Smooth muscle cell (in vitro differentiated cells): Measurements from ENCODE around the gene GPD1L. TPM values are rescaled to one million over a fixed set of nuclear protein-coding genes. Genes with fewer than 3 reads are reported as not detected.

Experiments
- DNase-seq: peaks from one replicate; lab custom pipeline; 2025; ENCODE audit not compliant: unreplicated experiment; lab: John Stamatoyannopoulos, UW
- H2AFZ ChIP-seq: fragments of 200-600 bp; sonication (generic); 2 replicates; pipeline ENCODE4 v1.6.0; 2016; ENCODE audit warnings: antibody characterized with exemption, low read depth, mild to moderate bottlenecking
- H3F3A ChIP-seq: fragments of 200-600 bp; sonication (generic); 2 replicates; pipeline ENCODE4 v1.6.0; 2017; ENCODE audit warnings: antibody characterized with exemption, low read depth
- H3K27ac ChIP-seq: fragments of 200-600 bp; sonication (generic); 2 replicates; pipeline ENCODE4 v1.5.1; 2016; ENCODE audit warnings: low read depth, mild to moderate bottlenecking
- H3K27me3 ChIP-seq: fragments of 200-600 bp; sonication (generic); 2 replicates; pipeline ENCODE4 v1.6.1; 2016; ENCODE audit warnings: low read depth, mild to moderate bottlenecking
- H3K36me3 ChIP-seq: fragments of 200-600 bp; sonication (generic); 2 replicates; pipeline ENCODE4 v1.5.1; 2016; ENCODE audit warnings: low read depth
- H3K4me1 ChIP-seq: fragments of 200-600 bp; sonication (generic); 2 replicates; pipeline ENCODE4 v1.5.1; 2016; ENCODE audit warnings: low read depth
- H3K4me2 ChIP-seq: fragments of 200-600 bp; sonication (generic); 2 replicates; pipeline ENCODE4 v1.6.0; 2016; ENCODE audit warnings: mild to moderate bottlenecking
- H3K4me3 ChIP-seq: fragments of 200-600 bp; sonication (generic); 2 replicates; pipeline ENCODE4 v1.5.1; 2016; ENCODE audit warnings: mild to moderate bottlenecking
- H3K79me2 ChIP-seq: fragments of 200-600 bp; sonication (generic); 2 replicates; pipeline ENCODE4 v1.6.0; 2016; ENCODE audit warnings: low read depth, mild to moderate bottlenecking
- H3K9ac ChIP-seq: fragments of 200-600 bp; sonication (generic); 2 replicates; pipeline ENCODE4 v1.6.0; 2016; ENCODE audit warnings: low read depth
- H3K9me3 ChIP-seq: fragments of 200-600 bp; sonication (generic); replicated peaks from 2 replicates; pipeline ENCODE4 v1.5.1; 2016; ENCODE audit warnings: low read depth
- H4K20me1 ChIP-seq: fragments of 200-600 bp; sonication (generic); 2 replicates; pipeline ENCODE4 v1.6.0; 2016; ENCODE audit warnings: low read depth
- WGBS: methylation state at CpG from one replicate; pipeline ENCODE4 v1.1.7; 2016; ENCODE audit warnings: low lambda C conversion rate; 5-methylcytosine and 5-hydroxymethylcytosine counted together
- polyA plus RNA-seq: library from polyadenylated mRNA; unstranded; fragments of >200 nt; fragmentation: Nextera tagmentation; extraction: Ambion mirVana; gene quantifications from 2 replicates; pipeline ENCODE4 v1.2.1, GENCODE V29; 2016
- total RNA-seq: library from RNA; depleted of rRNA; stranded (reverse); fragments of >200 nt; gene quantifications from 2 replicates; pipeline ENCODE4 v1.2.3, GENCODE V29; 2014
- TF ChIP-seq, protein P1 (sequence below): fragments of 200-600 bp; sonication (generic); IDR thresholded peaks from 2 replicates; pipeline ENCODE4 v1.5.1; 2017; ENCODE audit warnings: borderline replicate concordance, mild to moderate bottlenecking, antibody characterized with exemption; ENCODE audit not compliant: insufficient read depth, poor library complexity, severe bottlenecking

Gene GPD1L
- total and polyA plus RNA-seq, 2 experiments from 2014 or later: 3.6 to 8.2 TPM

DNA sequence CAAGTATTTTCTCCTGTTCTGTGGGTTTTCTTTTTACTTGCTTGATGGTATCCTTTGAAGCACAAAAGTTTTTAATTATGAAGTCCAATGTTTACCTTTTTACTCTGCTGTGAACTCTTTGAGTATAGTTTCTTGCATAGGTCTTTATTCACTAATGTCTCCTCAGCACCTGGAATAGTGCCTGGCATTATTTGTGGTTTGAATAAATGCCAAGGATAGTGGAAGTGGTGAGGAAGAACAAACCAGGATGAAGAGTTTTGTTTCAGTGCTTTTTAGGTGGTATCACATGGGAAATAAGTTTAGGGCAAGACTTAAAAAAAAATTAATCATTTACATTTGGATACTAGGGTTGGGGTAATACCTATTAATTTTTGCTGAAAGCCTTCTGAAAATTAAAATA lies 25.7 kb downstream of the GPD1L start:
- TF ChIP-seq, protein P1, sequence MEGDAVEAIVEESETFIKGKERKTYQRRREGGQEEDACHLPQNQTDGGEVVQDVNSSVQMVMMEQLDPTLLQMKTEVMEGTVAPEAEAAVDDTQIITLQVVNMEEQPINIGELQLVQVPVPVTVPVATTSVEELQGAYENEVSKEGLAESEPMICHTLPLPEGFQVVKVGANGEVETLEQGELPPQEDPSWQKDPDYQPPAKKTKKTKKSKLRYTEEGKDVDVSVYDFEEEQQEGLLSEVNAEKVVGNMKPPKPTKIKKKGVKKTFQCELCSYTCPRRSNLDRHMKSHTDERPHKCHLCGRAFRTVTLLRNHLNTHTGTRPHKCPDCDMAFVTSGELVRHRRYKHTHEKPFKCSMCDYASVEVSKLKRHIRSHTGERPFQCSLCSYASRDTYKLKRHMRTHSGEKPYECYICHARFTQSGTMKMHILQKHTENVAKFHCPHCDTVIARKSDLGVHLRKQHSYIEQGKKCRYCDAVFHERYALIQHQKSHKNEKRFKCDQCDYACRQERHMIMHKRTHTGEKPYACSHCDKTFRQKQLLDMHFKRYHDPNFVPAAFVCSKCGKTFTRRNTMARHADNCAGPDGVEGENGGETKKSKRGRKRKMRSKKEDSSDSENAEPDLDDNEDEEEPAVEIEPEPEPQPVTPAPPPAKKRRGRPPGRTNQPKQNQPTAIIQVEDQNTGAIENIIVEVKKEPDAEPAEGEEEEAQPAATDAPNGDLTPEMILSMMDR: no peak
- Histone ChIP-seq H3K79me2 (no peaks in the 10 kb centered on the region), H3K36me3 (no peaks in the 10 kb centered on the region), H2AFZ (no peak overlapping the region), H3F3A (no peaks in the 10 kb centered on the region), H3K9ac (no peak overlapping the region), H3K4me2 (no peak overlapping the region), H3K27ac (no peak overlapping the region), H3K27me3 (no peaks in the 10 kb centered on the region), H3K9me3 (no peaks in the 10 kb centered on the region), H3K4me3 (no peak overlapping the region), H4K20me1 (no peaks in the 10 kb centered on the region), H3K4me1 (peaks cover 5% of the 10 kb centered on the region)
- no peak for DNase-seq

DNA sequence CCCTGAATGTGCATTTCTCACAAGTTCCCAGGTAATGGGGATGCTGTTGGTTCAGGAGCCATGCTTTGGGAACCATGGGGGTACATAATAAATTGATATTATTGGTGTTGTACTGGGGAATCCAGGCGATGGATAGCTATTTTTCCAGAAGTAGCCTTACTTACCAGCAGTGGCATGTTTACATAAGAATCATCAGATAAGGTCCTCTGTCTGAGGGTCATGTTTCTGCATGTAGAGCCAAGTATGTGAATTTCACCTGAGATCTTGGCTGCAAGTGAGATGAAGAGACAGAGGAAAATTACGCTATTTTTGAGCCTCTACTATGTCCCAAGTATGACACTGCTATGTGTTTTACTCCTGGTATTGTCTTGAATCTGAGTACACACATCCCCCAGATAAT lies 26.3 kb downstream of the GPD1L start:
- no peak overlapping the region for H3K9ac ChIP-seq
- no peak overlapping the region for H2AFZ ChIP-seq
- no peak for DNase-seq
- H3K4me2 ChIP-seq: no peak overlapping the region
- no peaks in the 10 kb centered on the region for H3K36me3 ChIP-seq
- TF ChIP-seq, protein P1: no peak
- H3K79me2 ChIP-seq: no peaks in the 10 kb centered on the region
- no peak overlapping the region for H3K27ac ChIP-seq
- 91% methylated on average over 2 of the region's 2 CpGs for WGBS
- no peaks in the 10 kb centered on the region for H3F3A ChIP-seq
- no peaks in the 10 kb centered on the region for H4K20me1 ChIP-seq
- no peaks in the 10 kb centered on the region for H3K9me3 ChIP-seq
- peaks cover 5% of the 10 kb centered on the region for H3K4me1 ChIP-seq
- no peak overlapping the region for H3K4me3 ChIP-seq
- H3K27me3 ChIP-seq: no peaks in the 10 kb centered on the region

DNA sequence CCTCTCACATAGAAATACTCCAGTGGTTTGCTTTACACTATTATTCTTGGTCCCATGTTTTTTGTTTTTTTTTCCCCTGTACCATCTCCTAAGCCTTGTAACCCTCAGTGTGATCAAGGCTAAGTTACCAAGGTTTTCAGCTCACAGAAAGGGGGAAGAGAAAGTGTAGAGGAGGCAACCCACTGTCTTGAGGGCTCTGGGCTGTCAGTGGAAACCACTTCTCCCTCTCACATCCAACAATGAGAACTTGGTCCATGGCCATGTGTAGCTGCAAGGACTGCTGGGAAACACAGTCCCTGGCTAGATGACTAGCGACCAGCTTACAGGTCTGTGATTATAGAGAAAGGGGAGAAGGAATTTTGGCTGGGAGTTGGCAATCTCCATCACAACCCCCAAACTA lies 30.3 kb downstream of the GPD1L start:
- H3K27me3 ChIP-seq: no peaks in the 10 kb centered on the region
- 100% methylated on average over 1 of the region's 1 CpG for WGBS

DNA sequence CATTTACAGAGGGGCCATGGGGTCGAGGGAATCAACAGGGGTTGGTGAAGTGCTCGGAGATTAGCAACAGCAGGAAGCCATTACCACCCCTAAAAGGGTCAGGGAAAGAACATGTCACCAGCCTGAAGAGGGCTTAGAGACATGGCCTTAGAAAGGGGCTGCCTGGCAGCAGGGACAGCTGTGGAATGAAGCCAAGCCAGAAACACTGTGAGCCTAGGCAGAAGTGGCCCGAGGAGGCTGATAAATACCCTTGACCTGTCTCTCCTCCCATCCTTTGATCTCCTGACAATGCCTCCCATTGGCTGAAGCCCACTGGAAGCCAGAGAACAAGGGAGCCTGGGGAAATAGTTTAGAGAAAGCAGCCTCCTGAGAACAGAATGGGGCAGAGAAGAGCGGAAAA lies 31.4 kb downstream of the GPD1L start:
- H3K4me3 ChIP-seq: no peak overlapping the region
- H3K27me3 ChIP-seq: no peaks in the 10 kb centered on the region
- H3K27ac ChIP-seq: no peak overlapping the region
- WGBS: 49% methylated on average over 4 of the region's 4 CpGs
- no peaks in the 10 kb centered on the region for H3K4me1 ChIP-seq
- no peak overlapping the region for H3K4me2 ChIP-seq
- no peak overlapping the region for H2AFZ ChIP-seq
- no peaks in the 10 kb centered on the region for H3K9me3 ChIP-seq
- H3F3A ChIP-seq: no peaks in the 10 kb centered on the region
- TF ChIP-seq, protein P1: no peak
- no peak overlapping the region for H3K9ac ChIP-seq
- no peaks in the 10 kb centered on the region for H3K79me2 ChIP-seq
- no peak for DNase-seq
- no peaks in the 10 kb centered on the region for H4K20me1 ChIP-seq
- H3K36me3 ChIP-seq: no peaks in the 10 kb centered on the region

More for the DNA sequence above, 30.3 kb downstream of the GPD1L start:
- Histone ChIP-seq H3K9me3 (no peaks in the 10 kb centered on the region), H4K20me1 (no peaks in the 10 kb centered on the region), H3K36me3 (no peaks in the 10 kb centered on the region), H3K79me2 (no peaks in the 10 kb centered on the region), H3F3A (no peaks in the 10 kb centered on the region), H3K4me3 (no peak overlapping the region), H3K4me2 (no peak overlapping the region), H3K9ac (no peak overlapping the region), H2AFZ (no peak overlapping the region), H3K27ac (no peak overlapping the region), H3K4me1 (no peaks in the 10 kb centered on the region)
- DNase-seq: no peak
- TF ChIP-seq, protein P1: no peak
